Naive thymus-derived CD8-positive, alpha-beta T cell (primary cell): Measurements from ENCODE around the gene CACNB3. TPM values are rescaled to one million over a fixed set of nuclear protein-coding genes. Genes with fewer than 3 reads are reported as not detected.

Experiments used
- ATAC-seq, 2 donors: fragments of 150-1000 bp; cut with Tn5 transposase in 1 of 2; sonication (Bioruptor Pico), chemical (Tn5 transposase) in 1 of 2; 1 replicate in 1 of 2; 2 replicates in 1 of 2; pipeline ENCODE4 v1.10.0; 2021; ENCODE audit warnings: mild to moderate bottlenecking in 2 of 2, moderate library complexity in 2 of 2
- POLR2A ChIA-PET: fragments of 350-600 bp; sonication (Branson Sonifier 250); formaldehyde crosslinking; loops from one replicate; lab custom pipeline; 2021; ENCODE audit warnings: antibody characterized with exemption; lab: Charles Lee
- DNase-seq, 10 donors: peaks; one replicate each; pipeline versions ENCODE4 v3.0.0 to v3.0.0-alpha.2; 2020 to 2022
- H3K27ac Mint-ChIP-seq, 10 donors: one replicate each; pipeline ENCODE4 v1.8.0; 2020 to 2022; ENCODE audit warnings: mild to moderate bottlenecking in 10 of 10, mixed read lengths in 10 of 10, moderate library complexity in 4 of 10, inconsistent platforms in 1 of 10
- H3K27me3 Mint-ChIP-seq, 5 donors: one replicate each; pipeline ENCODE4 v1.8.0; 2021 to 2022; ENCODE audit warnings: mixed read lengths in 5 of 5
- H3K36me3 Mint-ChIP-seq, 3 donors: one replicate each; pipeline ENCODE4 v1.8.0; 2020 to 2022; ENCODE audit warnings: mixed read lengths in 3 of 3, mild to moderate bottlenecking in 2 of 3, inconsistent platforms in 1 of 3
- H3K4me1 Mint-ChIP-seq, 4 donors: one replicate each; pipeline ENCODE4 v1.8.0; 2021 to 2022; ENCODE audit warnings: mixed read lengths in 4 of 4
- H3K4me3 Mint-ChIP-seq, 10 donors: one replicate each; pipeline ENCODE4 v1.8.0; 2020 to 2022; ENCODE audit warnings: mild to moderate bottlenecking in 10 of 10, mixed read lengths in 10 of 10, moderate library complexity in 6 of 10, inconsistent platforms in 1 of 10
- H3K9me3 Mint-ChIP-seq, 9 donors: one replicate each; pipeline ENCODE4 v1.8.0; 2020 to 2022; ENCODE audit warnings: mixed read lengths in 9 of 9, mild to moderate bottlenecking in 3 of 9, inconsistent platforms in 1 of 9, moderate library complexity in 1 of 9
- polyA plus RNA-seq, 3 donors: library from polyadenylated mRNA; unstranded; fragments of 300-500 nt; fragmentation: Illumina TruSeq; gene quantifications; one replicate each; pipeline ENCODE4 v1.2.3, GENCODE V29; 2021
- total RNA-seq, 8 experiments: library from RNA in 2 of 8; stranded (reverse) in 2 of 8; gene quantifications; one replicate each; pipeline ENCODE4 v1.2.3 and lab custom pipeline; 2021 to 2026

CACNB3 gene
- 1 to 10 TPM; 3.2 to 3.3 TPM for total RNA-seq
- under 1 TPM; 0.19 to 0.52 (median 0.19) TPM for polyA plus RNA-seq
- 0 to 5.0 (median 2.2) reads per million in 6 experiments for total RNA-seq (lab: John Stamatoyannopoulos, UW)

GRCh38 chr12:48817873-48818830, at the start of gene CACNB3:
TSS of gene CACNB3 (plus strand) at chr12:48818496. CDS start at chr12:48818930, 434 bp downstream.
- Mint-ChIP-seq H3K27me3 (peaks cover 2 to 17% (median 5%) of the 10 kb centered on the region in 5 donors), H3K9me3 (no peaks in the 10 kb centered on the region), H3K4me3 (peak within 1 kb of the TSS; percentile 83 to 96 (median 89)), H3K4me1 (peaks cover 15 to 54% (median 31%) of the 10 kb centered on the region in 4 donors), H3K27ac (peak within 1 kb of the TSS in 9 of 10 donors; percentile 3 to 84 (median 67)), H3K36me3 (no peaks in the 10 kb centered on the region)
- DNase-seq = peak; percentile 60 to 85 (median 74)
- POLR2A ChIA-PET = interaction anchor here (1.0 kb wide), 1 partner anchor 33 kb away, joined by 3 read pairs; no protein-coding TSS in a partner anchor
- ATAC-seq = peak; percentile 78

GRCh38 chr12:48768736-48769135, 49.6 kb upstream of the CACNB3 start:
- Mint-ChIP-seq H3K4me3 (no peak overlapping the region), H3K27ac (no peak overlapping the region), H3K9me3 (no peaks in the 10 kb centered on the region), H3K27me3 (peaks cover 0 to 6% (median 4%) of the 10 kb centered on the region in 5 donors), H3K4me1 (peaks cover 6 to 17% (median 13%) of the 10 kb centered on the region in 4 donors), H3K36me3 (no peaks in the 10 kb centered on the region)
- DNase-seq (no peak), ATAC-seq (no peak)
- POLR2A ChIA-PET = no interaction called here

GRCh38 chr12:48770756-48771155, 47.5 kb upstream of the CACNB3 start:
- Mint-ChIP-seq H3K4me3 (no peak overlapping the region), H3K9me3 (no peaks in the 10 kb centered on the region), H3K4me1 (peaks cover 2 to 9% (median 7%) of the 10 kb centered on the region in 4 donors), H3K36me3 (no peaks in the 10 kb centered on the region), H3K27ac (peak overlapping the region in 1 of 10 donors; percentile 1), H3K27me3 (peaks cover 0 to 6% (median 0%) of the 10 kb centered on the region in 5 donors)
- POLR2A ChIA-PET = interaction anchor here (0.6 kb wide), 1 partner anchor 9 kb away, joined by 5 read pairs; no protein-coding TSS in a partner anchor
- DNase-seq (no peak), ATAC-seq (no peak)

GRCh38 chr12:48771588-48772112, 46.6 kb upstream of the CACNB3 start:
- H3K36me3 Mint-ChIP-seq = no peaks in the 10 kb centered on the region
- H3K4me1 Mint-ChIP-seq = peaks cover 0 to under 1% (median 0%) of the 10 kb centered on the region in 4 donors
- no peak overlapping the region for H3K4me3 Mint-ChIP-seq
- no peak for ATAC-seq
- no peak for DNase-seq
- H3K27ac Mint-ChIP-seq = peak overlapping the region in 1 of 10 donors; percentile 57
- POLR2A ChIA-PET = no interaction called here
- H3K27me3 Mint-ChIP-seq = peaks cover 0 to 6% (median 0%) of the 10 kb centered on the region in 5 donors
- H3K9me3 Mint-ChIP-seq = no peaks in the 10 kb centered on the region

GRCh38 chr12:48773686-48774085, 44.6 kb upstream of the CACNB3 start:
- Mint-ChIP-seq H3K27ac (no peak overlapping the region), H3K9me3 (no peaks in the 10 kb centered on the region), H3K27me3 (peaks cover 0 to 6% (median 0%) of the 10 kb centered on the region in 5 donors), H3K4me1 (peaks cover 0 to 2% (median 0%) of the 10 kb centered on the region in 4 donors), H3K4me3 (no peak overlapping the region), H3K36me3 (no peaks in the 10 kb centered on the region)
- POLR2A ChIA-PET = no interaction called here
- DNase-seq (no peak), ATAC-seq (no peak)

- H3K4me3 Mint-ChIP-seq = no peak overlapping the region
- no peaks in the 10 kb centered on the region for H3K9me3 Mint-ChIP-seq
- H3K27me3 Mint-ChIP-seq = peaks cover 0 to 6% (median 0%) of the 10 kb centered on the region in 5 donors
- DNase-seq (no peak), ATAC-seq (no peak)
- H3K4me1 Mint-ChIP-seq = peaks cover 0 to 2% (median 0%) of the 10 kb centered on the region in 4 donors
- no peak overlapping the region for H3K27ac Mint-ChIP-seq
- POLR2A ChIA-PET = no interaction called here
- H3K36me3 Mint-ChIP-seq = no peaks in the 10 kb centered on the region
These were observed 43.8 kb upstream of the CACNB3 start for GRCh38 chr12:48774516-48774915.

GRCh38 chr12:48775299-48775698, 43.0 kb upstream of the CACNB3 start:
- POLR2A ChIA-PET = no interaction called here
- H3K36me3 Mint-ChIP-seq = no peaks in the 10 kb centered on the region
- no peak for DNase-seq

GRCh38 chr12:48775991-48776649, 42.2 kb upstream of the CACNB3 start:
- POLR2A ChIA-PET = no interaction called here
- ATAC-seq (no peak), DNase-seq (no peak)
- H3K36me3 Mint-ChIP-seq = no peaks in the 10 kb centered on the region
- H3K4me3 Mint-ChIP-seq = no peak overlapping the region
- no peaks in the 10 kb centered on the region for H3K9me3 Mint-ChIP-seq
- H3K4me1 Mint-ChIP-seq = peaks cover 0 to 6% (median 0%) of the 10 kb centered on the region in 4 donors
- H3K27ac Mint-ChIP-seq = peak overlapping the region in 1 of 10 donors; percentile 11
- H3K27me3 Mint-ChIP-seq = peaks cover 0 to 8% (median 0%) of the 10 kb centered on the region in 5 donors

More at GRCh38 chr12:48775299-48775698, 43.0 kb upstream of the CACNB3 start:
- Mint-ChIP-seq H3K9me3 (no peaks in the 10 kb centered on the region), H3K27ac (peak overlapping the region in 1 of 10 donors; percentile 40), H3K4me3 (no peak overlapping the region), H3K27me3 (peaks cover 0 to 8% (median 0%) of the 10 kb centered on the region in 5 donors), H3K4me1 (peaks cover 0 to 6% (median 0%) of the 10 kb centered on the region in 4 donors)
- ATAC-seq = no peak

GRCh38 chr12:48776956-48777355, 41.3 kb upstream of the CACNB3 start:
- Mint-ChIP-seq H3K27me3 (peaks cover 0 to 3% (median 0%) of the 10 kb centered on the region in 5 donors), H3K4me1 (peaks cover 0 to 6% (median 0%) of the 10 kb centered on the region in 4 donors), H3K36me3 (no peaks in the 10 kb centered on the region), H3K9me3 (no peaks in the 10 kb centered on the region), H3K27ac (no peak overlapping the region), H3K4me3 (no peak overlapping the region)
- POLR2A ChIA-PET = no interaction called here
- ATAC-seq (no peak), DNase-seq (no peak)

GRCh38 chr12:48777501-48778400, 40.5 kb upstream of the CACNB3 start:
- peaks cover 0 to 6% (median 0%) of the 10 kb centered on the region in 4 donors for H3K4me1 Mint-ChIP-seq
- ATAC-seq = no peak
- H3K9me3 Mint-ChIP-seq = no peaks in the 10 kb centered on the region
- DNase-seq = no peak
- peaks cover 0 to 3% (median 0%) of the 10 kb centered on the region in 5 donors for H3K27me3 Mint-ChIP-seq
- POLR2A ChIA-PET = no interaction called here
- H3K27ac Mint-ChIP-seq = peak overlapping the region in 2 of 10 donors; percentile 14 to 76
- H3K36me3 Mint-ChIP-seq = no peaks in the 10 kb centered on the region
- H3K4me3 Mint-ChIP-seq = no peak overlapping the region

- DNase-seq (no peak), ATAC-seq (no peak)
- Mint-ChIP-seq H3K27ac (no peak overlapping the region), H3K9me3 (no peaks in the 10 kb centered on the region), H3K4me3 (no peak overlapping the region), H3K27me3 (peaks cover 2 to 11% (median 2%) of the 10 kb centered on the region in 5 donors), H3K36me3 (no peaks in the 10 kb centered on the region), H3K4me1 (peaks cover 0 to 6% (median 0%) of the 10 kb centered on the region in 4 donors)
- POLR2A ChIA-PET = no interaction called here
These were observed 38.4 kb upstream of the CACNB3 start for GRCh38 chr12:48779869-48780268.
